ENCODE data around the gene TSPAN11.

- TF ChIP-seq, protein P1, sequence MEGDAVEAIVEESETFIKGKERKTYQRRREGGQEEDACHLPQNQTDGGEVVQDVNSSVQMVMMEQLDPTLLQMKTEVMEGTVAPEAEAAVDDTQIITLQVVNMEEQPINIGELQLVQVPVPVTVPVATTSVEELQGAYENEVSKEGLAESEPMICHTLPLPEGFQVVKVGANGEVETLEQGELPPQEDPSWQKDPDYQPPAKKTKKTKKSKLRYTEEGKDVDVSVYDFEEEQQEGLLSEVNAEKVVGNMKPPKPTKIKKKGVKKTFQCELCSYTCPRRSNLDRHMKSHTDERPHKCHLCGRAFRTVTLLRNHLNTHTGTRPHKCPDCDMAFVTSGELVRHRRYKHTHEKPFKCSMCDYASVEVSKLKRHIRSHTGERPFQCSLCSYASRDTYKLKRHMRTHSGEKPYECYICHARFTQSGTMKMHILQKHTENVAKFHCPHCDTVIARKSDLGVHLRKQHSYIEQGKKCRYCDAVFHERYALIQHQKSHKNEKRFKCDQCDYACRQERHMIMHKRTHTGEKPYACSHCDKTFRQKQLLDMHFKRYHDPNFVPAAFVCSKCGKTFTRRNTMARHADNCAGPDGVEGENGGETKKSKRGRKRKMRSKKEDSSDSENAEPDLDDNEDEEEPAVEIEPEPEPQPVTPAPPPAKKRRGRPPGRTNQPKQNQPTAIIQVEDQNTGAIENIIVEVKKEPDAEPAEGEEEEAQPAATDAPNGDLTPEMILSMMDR (IDR thresholded peaks at IDR 0.05; ENCODE audit: insufficient read depth, low read depth, low read length): no peak
- TF ChIP-seq EZH2 (IDR thresholded peaks at IDR 0.05; ENCODE audit: insufficient read depth, low read length): no peak
Observed at GRCh38 chr12:30959110-30959710, 32.7 kb downstream of the TSPAN11 start.

All from astrocyte (in vitro differentiated cells and primary cell).